ENCODE data around the gene RMI1.
"Not testable (repeated sequence)": the region's sequence is repeated elsewhere in the genome, so short reads cannot be mapped to it uniquely, and the experiment has no call there.

RMI1 gene

DNA sequence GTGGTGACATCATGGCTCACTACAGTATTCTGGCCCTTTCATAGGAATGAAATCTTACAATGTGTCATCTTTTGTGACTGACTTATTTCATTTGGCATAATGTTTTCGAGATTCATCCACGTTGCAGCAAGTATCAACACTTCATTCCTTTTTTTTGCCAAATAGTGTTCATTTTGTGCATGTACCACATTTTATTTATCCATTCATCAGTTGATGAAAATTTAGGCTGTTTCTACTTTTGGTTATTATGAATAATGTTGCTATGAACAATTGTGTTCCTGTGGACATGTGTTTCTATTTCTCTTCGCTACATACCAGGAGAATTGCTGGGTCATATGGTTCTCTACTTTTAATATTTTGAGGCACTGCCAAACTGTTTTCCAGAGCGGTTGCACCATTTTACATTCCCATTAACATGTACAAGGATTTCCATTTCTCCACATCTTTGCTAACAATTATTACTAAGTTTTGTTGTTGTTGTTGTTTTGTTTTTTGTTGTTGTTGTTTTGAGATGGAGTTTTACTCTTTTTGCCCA lies 43.5 kb downstream of the RMI1 start:
- FAIRE-seq, result no peak

DNA sequence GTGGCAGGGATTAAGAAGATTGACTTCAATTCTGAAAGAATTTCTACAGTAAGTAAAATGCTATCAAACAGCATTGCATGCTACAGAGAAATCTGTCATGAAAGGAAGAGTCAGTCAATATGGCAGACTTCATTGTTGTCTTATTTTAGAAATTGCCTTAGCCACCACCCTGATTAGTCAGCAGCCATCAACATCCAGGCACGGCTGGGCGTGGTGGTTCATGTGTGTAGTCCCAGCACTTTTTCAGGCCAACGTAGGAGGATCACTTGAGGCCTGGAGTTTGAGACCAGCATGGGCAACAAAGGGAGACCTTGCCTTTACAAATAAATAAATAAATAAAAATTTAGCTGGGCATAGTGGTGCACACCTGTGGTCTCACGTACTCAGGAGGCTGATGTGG lies 46.6 kb downstream of the RMI1 start:
- FAIRE-seq, result no peak

DNA sequence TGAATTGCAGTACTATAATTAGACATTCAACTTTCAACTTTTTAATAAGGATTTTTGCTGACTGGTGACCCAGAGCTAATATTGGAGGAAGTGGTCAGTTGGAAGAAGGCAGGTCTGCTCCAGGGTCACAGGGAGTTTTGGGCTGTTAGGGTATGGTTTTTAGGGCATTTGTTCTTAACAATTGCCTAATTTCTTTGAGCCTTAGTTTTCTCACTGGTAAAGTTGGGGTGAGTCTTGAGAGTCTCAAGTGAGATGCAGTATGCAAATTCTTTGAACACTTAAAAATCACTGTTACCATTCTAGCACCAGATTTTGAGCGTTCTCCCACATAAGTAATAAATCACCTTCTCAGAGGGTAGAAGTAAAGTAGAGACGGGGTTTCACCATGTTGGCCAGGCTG lies 50.9 kb downstream of the RMI1 start:
- FAIRE-seq, result no peak

DNA sequence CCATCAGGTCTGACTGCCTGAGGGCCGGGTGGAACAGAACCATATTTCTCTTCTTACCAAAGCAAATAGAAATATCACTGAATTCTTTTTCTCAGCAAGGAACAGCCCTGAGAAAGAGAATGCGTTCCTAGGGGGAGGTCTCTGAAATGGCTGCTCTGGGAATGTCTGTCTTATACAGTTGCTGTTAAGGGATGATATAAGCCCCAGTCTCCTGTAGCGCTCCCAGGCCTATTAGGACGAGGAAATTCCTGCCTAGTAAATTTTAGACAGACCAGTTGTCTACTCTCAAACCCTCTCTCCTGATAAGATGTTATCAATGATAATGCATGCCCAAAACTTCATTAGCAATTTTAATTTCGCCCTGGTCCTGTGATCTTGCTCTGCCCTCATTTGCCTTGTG lies 61.3 kb downstream of the RMI1 start:
- not testable (repeated sequence) for FAIRE-seq

DNA sequence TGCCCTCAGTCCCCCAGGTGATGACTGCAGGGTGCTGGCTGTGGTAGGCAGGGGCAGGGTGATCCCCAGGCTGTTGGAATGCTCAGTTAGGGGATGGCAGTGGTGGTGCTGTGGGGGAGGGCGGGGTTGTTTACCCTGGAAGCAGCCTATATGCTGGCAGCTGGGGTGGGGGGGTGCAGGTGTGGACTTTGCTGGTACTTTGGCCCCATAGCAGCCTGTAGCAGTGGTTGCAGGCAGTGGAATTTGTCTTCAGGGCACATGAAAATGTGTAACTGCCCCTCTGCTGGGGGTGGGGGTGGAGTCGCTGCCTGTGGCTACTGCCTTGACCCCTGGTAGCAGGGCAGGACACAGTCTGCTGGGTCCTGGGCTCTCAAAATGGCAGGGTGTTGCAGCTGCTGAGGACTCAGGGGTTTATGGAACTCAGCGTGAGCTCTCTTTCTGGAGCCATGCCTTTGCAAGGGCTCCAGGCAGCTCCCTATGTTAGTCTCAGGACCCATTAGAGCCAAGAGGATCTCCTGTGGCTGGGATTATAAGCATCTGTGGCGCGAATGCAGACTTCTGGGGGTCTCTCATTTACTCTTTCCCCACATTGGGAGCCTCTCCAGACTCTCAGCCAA lies 65.0 kb downstream of the RMI1 start:
- FAIRE-seq, result no peak
